Peyer's patch (tissue), 4 donors: Measurements from ENCODE around the gene PTOV1. TPM values are rescaled to one million over a fixed set of nuclear protein-coding genes. Genes with fewer than 3 reads are reported as not detected.

ENCODE experiments used
- DNase-seq, 3 donors: peaks; one replicate each; pipeline ENCODE4 v3.0.0-alpha.2; 2017 to 2019
- H3K27ac ChIP-seq, 4 donors: fragments of 200-600 bp; sonication (generic); one replicate each; pipeline ENCODE4 v1.5.1; 2016 to 2019
- H3K27me3 ChIP-seq, 2 donors: fragments of 200-600 bp; sonication (generic); one replicate each; pipeline ENCODE4 v1.5.1; 2019
- H3K36me3 ChIP-seq, 3 donors: fragments of 200-600 bp; sonication (generic); one replicate each; pipeline ENCODE4 v1.5.1; 2016 to 2019
- H3K4me1 ChIP-seq, 4 donors: fragments of 200-600 bp; sonication (generic); one replicate each; pipeline ENCODE4 v1.5.1; 2016 to 2019
- H3K4me3 ChIP-seq, 4 donors: fragments of 200-600 bp; sonication (generic); 1 replicate in 3 of 4; 2 replicates in 1 of 4; pipeline ENCODE4 v1.5.1; 2016 to 2019; ENCODE audit warnings: mild to moderate bottlenecking in 1 of 4
- H3K9me3 ChIP-seq, 4 donors: fragments of 200-600 bp; sonication (generic); one replicate each; pipeline ENCODE4 v1.5.1; 2016 to 2019; ENCODE audit warnings: mild to moderate bottlenecking in 1 of 4
- CTCF ChIP-seq, 6 experiments: fragments of 450-650 bp in 4 of 6; fragments of 200-600 bp in 2 of 6; sonication (generic) in 1 of 6; IDR thresholded peaks; one replicate each; pipeline ENCODE4 v1.5.1; 2017 to 2019; ENCODE audit warnings: antibody characterized with exemption in 6 of 6, mild to moderate bottlenecking in 3 of 6, moderate library complexity in 1 of 6
- POLR2A ChIP-seq, 2 donors: fragments of 450-650 bp; IDR thresholded peaks; one replicate each; pipeline ENCODE4 v1.5.1; 2017; ENCODE audit warnings: antibody characterized with exemption in 2 of 2, mild to moderate bottlenecking in 2 of 2, moderate library complexity in 2 of 2
- total RNA-seq, 4 donors: library from RNA; depleted of rRNA; stranded (reverse); fragments of >200 nt; gene quantifications; one replicate each; pipeline ENCODE4 v1.1.0, GENCODE V29; 2016

The PTOV1 gene
- 100 to 1,000 TPM in 2 of 4 donors, 10 to 100 TPM in 2; 80.0 to 153 (median 95.9) TPM for total RNA-seq

GRCh38 chr19:49850487-49851342, at the start of gene PTOV1:
Gene PTOV1 (plus strand): TSS chr19:49851159.
- peak; percentile 90 to 96 (median 95) for DNase-seq
- Histone ChIP-seq H3K36me3 (peaks cover 0 to 11% (median 0%) of the 10 kb centered on the region in 3 donors), H3K27me3 (no peaks in the 10 kb centered on the region), H3K4me1 (peaks cover 0 to 17% (median 9%) of the 10 kb centered on the region in 4 donors), H3K27ac (peak within 1 kb of the TSS; percentile 95 to 100 (median 99)), H3K4me3 (peak within 1 kb of the TSS; percentile 91 to 98 (median 96)), H3K9me3 (no peaks in the 10 kb centered on the region)
- TF ChIP-seq POLR2A (IDR thresholded peaks at IDR 0.05): peak; percentile 65 to 81
- TF ChIP-seq CTCF (IDR thresholded peaks at IDR 0.05): peak in 2 of 6 experiments; percentile 5 to 13

- DNase-seq: peak in 1 of 3 donors; percentile 45
- Histone ChIP-seq H3K27me3 (no peaks in the 10 kb centered on the region), H3K36me3 (peaks cover 0 to 75% (median 0%) of the 10 kb centered on the region in 3 donors), H3K4me1 (no peaks in the 10 kb centered on the region), H3K9me3 (no peaks in the 10 kb centered on the region), H3K4me3 (peak overlapping the region in 3 of 4 donors; percentile 2 to 45 (median 24)), H3K27ac (peak overlapping the region in 3 of 4 donors; percentile 4 to 39 (median 7))
- TF ChIP-seq CTCF (IDR thresholded peaks at IDR 0.05) (no peak), POLR2A (IDR thresholded peaks at IDR 0.05) (no peak)
These were observed 49.5 kb upstream of the PTOV1 start for GRCh38 chr19:49801401-49801888.

- no peaks in the 10 kb centered on the region for H3K9me3 ChIP-seq
- TF ChIP-seq POLR2A (IDR thresholded peaks at IDR 0.05) (no peak), CTCF (IDR thresholded peaks at IDR 0.05) (peak in 1 of 6 experiments; percentile 8)
- H3K36me3 ChIP-seq: peaks cover 0 to 75% (median 0%) of the 10 kb centered on the region in 3 donors
- peak overlapping the region in 3 of 4 donors; percentile 4 to 39 (median 7) for H3K27ac ChIP-seq
- no peaks in the 10 kb centered on the region for H3K4me1 ChIP-seq
- H3K27me3 ChIP-seq: no peaks in the 10 kb centered on the region
- H3K4me3 ChIP-seq: peak overlapping the region; percentile 2 to 45 (median 15)
- DNase-seq: peak; percentile 49 to 84 (median 70)
These were observed 48.8 kb upstream of the PTOV1 start for GRCh38 chr19:49801966-49802661.

- H3K4me3 ChIP-seq: peak overlapping the region in 1 of 4 donors; percentile 45
- H3K27ac ChIP-seq: no peak overlapping the region
- TF ChIP-seq POLR2A (IDR thresholded peaks at IDR 0.05) (no peak), CTCF (IDR thresholded peaks at IDR 0.05) (no peak)
- H3K27me3 ChIP-seq: no peaks in the 10 kb centered on the region
- H3K4me1 ChIP-seq: peaks cover 0 to under 1% (median 0%) of the 10 kb centered on the region in 4 donors
- no peaks in the 10 kb centered on the region for H3K9me3 ChIP-seq
- no peak for DNase-seq
- peaks cover 0 to 70% (median 0%) of the 10 kb centered on the region in 3 donors for H3K36me3 ChIP-seq
These were observed 48.0 kb upstream of the PTOV1 start for GRCh38 chr19:49802836-49803528.

GRCh38 chr19:49803529-49803856, 47.5 kb upstream of the PTOV1 start:
- TF ChIP-seq CTCF (IDR thresholded peaks at IDR 0.05) (no peak), POLR2A (IDR thresholded peaks at IDR 0.05) (no peak)
- Histone ChIP-seq H3K4me1 (peaks cover 0 to 6% (median 2%) of the 10 kb centered on the region in 4 donors), H3K36me3 (peaks cover 0 to 65% (median 0%) of the 10 kb centered on the region in 3 donors)

More at GRCh38 chr19:49803529-49803856, 47.5 kb upstream of the PTOV1 start:
- Histone ChIP-seq H3K9me3 (no peaks in the 10 kb centered on the region), H3K4me3 (no peak overlapping the region), H3K27ac (no peak overlapping the region), H3K27me3 (no peaks in the 10 kb centered on the region)
- DNase-seq: no peak
